SK-N-SH (cell line): Measurements from ENCODE around the gene BCHE. TPM values are rescaled to one million over a fixed set of nuclear protein-coding genes. Genes with fewer than 3 reads are reported as not detected.

Experiments used
- CTCF ChIA-PET: fragments of 300-600, 350-600 bp; formaldehyde crosslinking; extraction: SDS; loops from one replicate; lab custom pipeline; 2021; lab: Yijun Ruan, JAX
- POLR2A ChIA-PET: fragments of 350-600 bp; sonication (Branson Sonifier 250); formaldehyde crosslinking; extraction: SDS; loops from one replicate; lab custom pipeline; 2020; ENCODE audit warnings: antibody characterized with exemption, inconsistent platforms; lab: Yijun Ruan, JAX
- DNase-seq: peaks from one replicate; pipeline ENCODE4 v3.0.0; 2012
- H2AFZ ChIP-seq: fragments of 200-600 bp; sonication (generic); 2 replicates; pipeline ENCODE4 v1.8.1; 2016; ENCODE audit warnings: antibody characterized with exemption, mild to moderate bottlenecking, low read depth
- H3F3A ChIP-seq: fragments of 200-600 bp; sonication (generic); replicated peaks from 2 replicates; pipeline ENCODE3; 2016; ENCODE audit warnings: antibody characterized with exemption, mild to moderate bottlenecking; ENCODE audit not compliant: insufficient read depth
- H3K27ac ChIP-seq, 2 experiments: fragments of 200-500 bp in 1 of 2; fragments of 200-600 bp in 1 of 2; sonication (Bioruptor generic) in 1 of 2; sonication (generic), shearing (Covaris generic) in 1 of 2; 2 replicates each; pipeline versions ENCODE4 v1.5.1 to v1.6.1; 2014 to 2016; ENCODE audit warnings: low read depth in 2 of 2, inconsistent platforms in 1 of 2, low read length in 1 of 2, mild to moderate bottlenecking in 1 of 2, mixed read lengths in 1 of 2
- H3K27me3 ChIP-seq: fragments of 200-600 bp; sonication (generic), shearing (Covaris generic); 2 replicates; pipeline ENCODE4 v1.6.1; 2016; ENCODE audit warnings: mixed run types; ENCODE audit not compliant: insufficient read depth
- H3K36me3 ChIP-seq, 2 experiments: fragments of 200-500 bp in 1 of 2; fragments of 200-600 bp in 1 of 2; sonication (Bioruptor generic) in 1 of 2; sonication (generic) in 1 of 2; replicated peaks in 1 of 2; 2 replicates each; pipeline versions ENCODE3 to v1.5.1; 2014 to 2016; ENCODE audit warnings: low read length in 1 of 2, mild to moderate bottlenecking in 1 of 2; ENCODE audit not compliant: insufficient read depth in 2 of 2, control insufficient read depth in 1 of 2
- H3K4me1 ChIP-seq, 2 experiments: fragments of 200-500 bp in 1 of 2; fragments of 200-600 bp in 1 of 2; sonication (Bioruptor generic) in 1 of 2; sonication (generic), shearing (Covaris generic) in 1 of 2; 2 replicates each; pipeline versions ENCODE4 v1.5.1 to v1.6.1; 2014 to 2016; ENCODE audit warnings: low read depth in 1 of 2, low read length in 1 of 2, mixed run types in 1 of 2; ENCODE audit not compliant: insufficient read depth in 2 of 2, control insufficient read depth in 1 of 2
- H3K4me2 ChIP-seq: fragments of 200-600 bp; sonication (generic), shearing (Covaris generic); 2 replicates; pipeline ENCODE4 v1.6.1; 2017; ENCODE audit warnings: mixed run types
- H3K4me3 ChIP-seq, 2 experiments: fragments of 200-500 bp in 1 of 2; fragments of 200-600 bp in 1 of 2; sonication (Bioruptor generic) in 1 of 2; sonication (generic), shearing (Covaris generic) in 1 of 2; 2 replicates each; pipeline versions ENCODE4 v1.5.1 to v1.8.1; 2014 to 2016; ENCODE audit warnings: low read depth in 2 of 2, inconsistent platforms in 1 of 2, low read length in 1 of 2, mild to moderate bottlenecking in 1 of 2, mixed read lengths in 1 of 2, moderate library complexity in 1 of 2
- H3K79me2 ChIP-seq: fragments of 200-600 bp; sonication (generic); 2 replicates; pipeline ENCODE4 v1.8.1; 2017; ENCODE audit warnings: mild to moderate bottlenecking; ENCODE audit not compliant: insufficient read depth
- H3K9ac ChIP-seq: fragments of 200-600 bp; sonication (generic); 2 replicates; pipeline ENCODE4 v1.6.1; 2017; ENCODE audit warnings: mixed run types
- H3K9me2 ChIP-seq: fragments of 200-600 bp; sonication (generic); 2 replicates; pipeline ENCODE4 v1.6.1; 2017; ENCODE audit warnings: mixed run types
- H3K9me3 ChIP-seq: fragments of 200-600 bp; sonication (generic); 2 replicates; pipeline ENCODE4 v1.6.1; 2017; ENCODE audit warnings: mixed run types, mild to moderate bottlenecking, moderate library complexity
- H4K20me1 ChIP-seq: fragments of 200-600 bp; sonication (generic); 2 replicates; pipeline ENCODE4 v1.6.1; 2017; ENCODE audit warnings: mild to moderate bottlenecking, mixed run types; ENCODE audit not compliant: insufficient read depth
- CHD2 ChIP-seq: fragments of 150-350 bp; IDR thresholded peaks from 2 replicates; pipeline ENCODE4 v1.6.1; 2018; ENCODE audit warnings: low read length; ENCODE audit not compliant: partially characterized antibody
- EP300 ChIP-seq, 2 experiments: IDR thresholded peaks; 2 replicates each; pipeline versions ENCODE4 v1.4.0 to v1.6.1; 2012; ENCODE audit warnings: borderline replicate concordance in 1 of 2, low read depth in 1 of 2, low read length in 1 of 2
- FOXM1 ChIP-seq: IDR thresholded peaks from 2 replicates; pipeline ENCODE4 v1.4.0; 2012; ENCODE audit warnings: low read depth, mild to moderate bottlenecking
- JUND ChIP-seq: IDR thresholded peaks from 2 replicates; pipeline ENCODE4 v1.4.0; 2012
- RAD21 ChIP-seq: IDR thresholded peaks from 2 replicates; pipeline ENCODE4 v1.6.1; 2012; ENCODE audit warnings: mild to moderate bottlenecking, low read length
- RFX5 ChIP-seq: IDR thresholded peaks from 2 replicates; pipeline ENCODE4 v1.6.1; 2012; ENCODE audit warnings: mild to moderate bottlenecking, improper control_type of control experiment, low read length
- RXRA ChIP-seq: IDR thresholded peaks from 2 replicates; pipeline ENCODE4 v1.4.0; 2012; ENCODE audit warnings: low read depth, mild to moderate bottlenecking, borderline replicate concordance
- TAF1 ChIP-seq: IDR thresholded peaks from 2 replicates; pipeline ENCODE4 v1.6.1; 2012; ENCODE audit warnings: low read depth, mild to moderate bottlenecking, low read length, moderate library complexity, borderline replicate concordance
- TCF12 ChIP-seq: IDR thresholded peaks from 2 replicates; pipeline ENCODE4 v1.4.0; 2012
- WGBS: methylation state at CpG from one replicate; pipeline ENCODE4 v1.1.6; 2017; ENCODE audit warnings: low lambda C conversion rate; 5-methylcytosine and 5-hydroxymethylcytosine counted together
- polyA plus RNA-seq, 3 experiments: library from polyadenylated mRNA; depleted of rRNA; stranded (reverse); fragments of >200 nt; gene quantifications; 2 replicates each; pipeline ENCODE4 v1.2.3, GENCODE V29; 2012
- TF ChIP-seq, protein P1 (sequence below): IDR thresholded peaks from 2 replicates; pipeline ENCODE4 v1.4.0; 2012; ENCODE audit warnings: low read depth
- TF ChIP-seq, protein P2 (sequence below): fragments of 150-350 bp; IDR thresholded peaks from 2 replicates; pipeline ENCODE4 v1.6.1; 2017; ENCODE audit warnings: antibody characterized with exemption, low read length, low read depth, borderline replicate concordance
- TF ChIP-seq, protein P3 (sequence below): IDR thresholded peaks from 2 replicates; pipeline ENCODE4; 2012
- TF ChIP-seq, protein P4 (sequence below): IDR thresholded peaks from 2 replicates; pipeline ENCODE4 v1.4.0; 2012; ENCODE audit warnings: low read depth, borderline replicate concordance
- TF ChIP-seq, protein P5 (sequence below): IDR thresholded peaks from 2 replicates; pipeline ENCODE4 v1.4.0; 2012; ENCODE audit warnings: low read depth, borderline replicate concordance

Gene BCHE
- polyA plus RNA-seq, 1 of the 3 experiments (the other 2 are of a cell fraction): not detected

DNA sequence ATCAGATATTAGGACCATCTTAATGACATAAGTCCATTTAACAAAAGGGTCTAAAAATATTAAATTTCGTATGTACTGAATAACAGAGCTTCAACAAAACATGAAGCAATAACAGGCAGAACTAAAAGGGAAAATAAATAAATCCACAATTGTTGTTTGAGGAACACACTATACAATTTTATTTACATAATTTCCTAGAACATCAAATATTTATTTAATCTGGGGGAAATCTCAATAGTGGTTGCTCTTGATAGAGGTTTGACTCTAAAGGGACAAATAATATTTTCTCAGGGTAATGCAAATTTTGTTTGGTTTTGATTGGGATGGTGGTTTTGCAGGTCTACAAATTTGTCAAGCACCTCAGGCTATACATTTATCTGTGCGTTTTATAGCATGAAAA, 90.3 kb downstream of the BCHE start:
- no peak overlapping the region for H3K4me2 ChIP-seq
- no peaks in the 10 kb centered on the region for H3K36me3 ChIP-seq
- ChIA-PET POLR2A (no interaction called here), CTCF (no interaction called here)
- H3K79me2 ChIP-seq: no peaks in the 10 kb centered on the region
- DNase-seq: no peak
- H3K27me3 ChIP-seq: no peaks in the 10 kb centered on the region
- TF ChIP-seq EP300 (IDR thresholded peaks at IDR 0.05; ENCODE audit: borderline replicate concordance in 1 of 2, low read depth in 1 of 2, low read length in 1 of 2) (no peak), RXRA (no peak), CHD2 (no peak), RFX5 (no peak), TCF12 (no peak), TAF1 (no peak), FOXM1 (no peak), RAD21 (no peak), JUND (no peak)
- TF ChIP-seq, protein P1, sequence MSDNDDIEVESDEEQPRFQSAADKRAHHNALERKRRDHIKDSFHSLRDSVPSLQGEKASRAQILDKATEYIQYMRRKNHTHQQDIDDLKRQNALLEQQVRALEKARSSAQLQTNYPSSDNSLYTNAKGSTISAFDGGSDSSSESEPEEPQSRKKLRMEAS: no peak
- TF ChIP-seq, protein P2, sequence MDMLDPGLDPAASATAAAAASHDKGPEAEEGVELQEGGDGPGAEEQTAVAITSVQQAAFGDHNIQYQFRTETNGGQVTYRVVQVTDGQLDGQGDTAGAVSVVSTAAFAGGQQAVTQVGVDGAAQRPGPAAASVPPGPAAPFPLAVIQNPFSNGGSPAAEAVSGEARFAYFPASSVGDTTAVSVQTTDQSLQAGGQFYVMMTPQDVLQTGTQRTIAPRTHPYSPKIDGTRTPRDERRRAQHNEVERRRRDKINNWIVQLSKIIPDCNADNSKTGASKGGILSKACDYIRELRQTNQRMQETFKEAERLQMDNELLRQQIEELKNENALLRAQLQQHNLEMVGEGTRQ: no peak
- TF ChIP-seq, protein P3, sequence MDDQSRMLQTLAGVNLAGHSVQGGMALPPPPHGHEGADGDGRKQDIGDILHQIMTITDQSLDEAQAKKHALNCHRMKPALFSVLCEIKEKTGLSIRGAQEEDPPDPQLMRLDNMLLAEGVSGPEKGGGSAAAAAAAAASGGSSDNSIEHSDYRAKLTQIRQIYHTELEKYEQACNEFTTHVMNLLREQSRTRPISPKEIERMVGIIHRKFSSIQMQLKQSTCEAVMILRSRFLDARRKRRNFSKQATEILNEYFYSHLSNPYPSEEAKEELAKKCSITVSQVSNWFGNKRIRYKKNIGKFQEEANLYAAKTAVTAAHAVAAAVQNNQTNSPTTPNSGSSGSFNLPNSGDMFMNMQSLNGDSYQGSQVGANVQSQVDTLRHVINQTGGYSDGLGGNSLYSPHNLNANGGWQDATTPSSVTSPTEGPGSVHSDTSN: no peak
- TF ChIP-seq, protein P4, sequence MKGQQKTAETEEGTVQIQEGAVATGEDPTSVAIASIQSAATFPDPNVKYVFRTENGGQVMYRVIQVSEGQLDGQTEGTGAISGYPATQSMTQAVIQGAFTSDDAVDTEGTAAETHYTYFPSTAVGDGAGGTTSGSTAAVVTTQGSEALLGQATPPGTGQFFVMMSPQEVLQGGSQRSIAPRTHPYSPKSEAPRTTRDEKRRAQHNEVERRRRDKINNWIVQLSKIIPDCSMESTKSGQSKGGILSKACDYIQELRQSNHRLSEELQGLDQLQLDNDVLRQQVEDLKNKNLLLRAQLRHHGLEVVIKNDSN: no peak
- TF ChIP-seq, protein P5, sequence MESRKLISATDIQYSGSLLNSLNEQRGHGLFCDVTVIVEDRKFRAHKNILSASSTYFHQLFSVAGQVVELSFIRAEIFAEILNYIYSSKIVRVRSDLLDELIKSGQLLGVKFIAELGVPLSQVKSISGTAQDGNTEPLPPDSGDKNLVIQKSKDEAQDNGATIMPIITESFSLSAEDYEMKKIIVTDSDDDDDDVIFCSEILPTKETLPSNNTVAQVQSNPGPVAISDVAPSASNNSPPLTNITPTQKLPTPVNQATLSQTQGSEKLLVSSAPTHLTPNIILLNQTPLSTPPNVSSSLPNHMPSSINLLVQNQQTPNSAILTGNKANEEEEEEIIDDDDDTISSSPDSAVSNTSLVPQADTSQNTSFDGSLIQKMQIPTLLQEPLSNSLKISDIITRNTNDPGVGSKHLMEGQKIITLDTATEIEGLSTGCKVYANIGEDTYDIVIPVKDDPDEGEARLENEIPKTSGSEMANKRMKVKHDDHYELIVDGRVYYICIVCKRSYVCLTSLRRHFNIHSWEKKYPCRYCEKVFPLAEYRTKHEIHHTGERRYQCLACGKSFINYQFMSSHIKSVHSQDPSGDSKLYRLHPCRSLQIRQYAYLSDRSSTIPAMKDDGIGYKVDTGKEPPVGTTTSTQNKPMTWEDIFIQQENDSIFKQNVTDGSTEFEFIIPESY: no peak
- no peak overlapping the region for H3K9ac ChIP-seq
- H3K27ac ChIP-seq: no peak overlapping the region
- H3K4me1 ChIP-seq: no peaks in the 10 kb centered on the region
- no peaks in the 10 kb centered on the region for H3K9me2 ChIP-seq
- no peak overlapping the region for H3K4me3 ChIP-seq
- H3K9me3 ChIP-seq: no peaks in the 10 kb centered on the region
- H4K20me1 ChIP-seq: no peaks in the 10 kb centered on the region
- H3F3A ChIP-seq: no peaks in the 10 kb centered on the region
- 0% methylated on average over 2 of the region's 2 CpGs for WGBS
- no peak overlapping the region for H2AFZ ChIP-seq
